ENCODE results near the gene AKTIP.

AKTIP gene

GRCh38 chr16:53458635-53459034 lies 44.4 kb downstream of the AKTIP start:
- Histone ChIP-seq H3K23ac (ENCODE audit: low read length in 2 of 2) (no peak overlapping the region), H3K14ac (ENCODE audit: low read length in 2 of 2) (no peak overlapping the region), H2BK120ac (ENCODE audit: low read depth, low read length) (no peak overlapping the region), H2BK15ac (ENCODE audit: low read depth, poor library complexity, severe bottlenecking) (no peak overlapping the region), H3K18ac (ENCODE audit: low read depth in 1 of 2, low read length in 2 of 2) (no peak overlapping the region), H2AK5ac (ENCODE audit: low read length, severe bottlenecking) (no peak overlapping the region), H3K27ac (ENCODE audit: low read length, poor library complexity, severe bottlenecking) (no peak overlapping the region), H3K27me3 (ENCODE audit: control insufficient read depth in 1 of 2, insufficient read depth in 1 of 2, low read length in 2 of 2) (no peaks in the 10 kb centered on the region), H3K36me3 (ENCODE audit: control insufficient read depth in 1 of 2, insufficient read depth in 2 of 2, low read depth in 1 of 2, low read length in 2 of 2) (peaks cover 13 to 85% of the 10 kb centered on the region in 2 experiments), H2BK12ac (ENCODE audit: low read length in 2 of 2) (no peak overlapping the region), H4K8ac (ENCODE audit: low read length) (no peak overlapping the region), H3K4ac (ENCODE audit: low read depth in 1 of 2, low read length in 2 of 2) (no peak overlapping the region), H4K91ac (ENCODE audit: low read length) (no peak overlapping the region), H3K79me1 (replicated peaks; ENCODE audit: low read length, poor library complexity, severe bottlenecking) (peaks cover 2% of the 10 kb centered on the region), H3K9me3 (ENCODE audit: control insufficient read depth, low read length) (no peaks in the 10 kb centered on the region), H2BK5ac (ENCODE audit: low read depth, low read length, poor library complexity, severe bottlenecking) (no peak overlapping the region), H3K4me1 (ENCODE audit: control insufficient read depth, insufficient read depth, low read depth, low read length) (no peaks in the 10 kb centered on the region), H2AFZ (ENCODE audit: low read depth, low read length) (no peak overlapping the region), H3K4me2 (ENCODE audit: low read length, poor library complexity, severe bottlenecking) (no peak overlapping the region), H3K4me3 (ENCODE audit: insufficient read depth in 1 of 2, low read depth in 1 of 2, low read length in 2 of 2) (no peak overlapping the region), H3K9ac (ENCODE audit: low read length) (no peak overlapping the region)
- no peak for DNase-seq
- 87% methylated on average over 7 of the region's 8 CpGs for WGBS

GRCh38 chr16:53457670-53458069 lies 45.3 kb downstream of the AKTIP start:
- DNase-seq: no peak
- H2BK12ac ChIP-seq (ENCODE audit: low read length in 2 of 2): no peak overlapping the region
- H3K27me3 ChIP-seq (ENCODE audit: control insufficient read depth in 1 of 2, insufficient read depth in 1 of 2, low read length in 2 of 2): no peaks in the 10 kb centered on the region
- no peak overlapping the region for H3K4me2 ChIP-seq (ENCODE audit: low read length, poor library complexity, severe bottlenecking)
- 100% methylated on average over 1 of the region's 2 CpGs for WGBS
- no peak overlapping the region for H3K23ac ChIP-seq (ENCODE audit: low read length in 2 of 2)
- no peak overlapping the region for H3K18ac ChIP-seq (ENCODE audit: low read depth in 1 of 2, low read length in 2 of 2)
- no peak overlapping the region for H3K4ac ChIP-seq (ENCODE audit: low read depth in 1 of 2, low read length in 2 of 2)
- no peak overlapping the region for H3K27ac ChIP-seq (ENCODE audit: low read length, poor library complexity, severe bottlenecking)
- H2BK5ac ChIP-seq (ENCODE audit: low read depth, low read length, poor library complexity, severe bottlenecking): no peak overlapping the region
- H3K9ac ChIP-seq (ENCODE audit: low read length): no peak overlapping the region
- H3K4me1 ChIP-seq (ENCODE audit: control insufficient read depth, insufficient read depth, low read depth, low read length): no peaks in the 10 kb centered on the region
- no peak overlapping the region for H2BK15ac ChIP-seq (ENCODE audit: low read depth, poor library complexity, severe bottlenecking)
- H2AK5ac ChIP-seq (ENCODE audit: low read length, severe bottlenecking): no peak overlapping the region
- no peaks in the 10 kb centered on the region for H3K9me3 ChIP-seq (ENCODE audit: control insufficient read depth, low read length)
- H4K91ac ChIP-seq (ENCODE audit: low read length): no peak overlapping the region
- H3K36me3 ChIP-seq (ENCODE audit: control insufficient read depth in 1 of 2, insufficient read depth in 2 of 2, low read depth in 1 of 2, low read length in 2 of 2): peaks cover 9 to 88% of the 10 kb centered on the region in 2 experiments
- no peak overlapping the region for H3K14ac ChIP-seq (ENCODE audit: low read length in 2 of 2)
- no peak overlapping the region for H4K8ac ChIP-seq (ENCODE audit: low read length)
- H3K79me1 ChIP-seq (replicated peaks; ENCODE audit: low read length, poor library complexity, severe bottlenecking): no peaks in the 10 kb centered on the region
- H2AFZ ChIP-seq (ENCODE audit: low read depth, low read length): no peak overlapping the region
- H3K4me3 ChIP-seq (ENCODE audit: insufficient read depth in 1 of 2, low read depth in 1 of 2, low read length in 2 of 2): no peak overlapping the region
- no peak overlapping the region for H2BK120ac ChIP-seq (ENCODE audit: low read depth, low read length)

- Histone ChIP-seq H3K4me2 (ENCODE audit: low read length, poor library complexity, severe bottlenecking) (no peak overlapping the region), H3K4me3 (ENCODE audit: insufficient read depth in 1 of 2, low read depth in 1 of 2, low read length in 2 of 2) (no peak overlapping the region), H2AK5ac (ENCODE audit: low read length, severe bottlenecking) (no peak overlapping the region), H2BK12ac (ENCODE audit: low read length in 2 of 2) (no peak overlapping the region), H3K27ac (ENCODE audit: low read length, poor library complexity, severe bottlenecking) (no peak overlapping the region), H3K36me3 (ENCODE audit: control insufficient read depth in 1 of 2, insufficient read depth in 2 of 2, low read depth in 1 of 2, low read length in 2 of 2) (peaks cover 9 to 88% of the 10 kb centered on the region in 2 experiments), H2BK5ac (ENCODE audit: low read depth, low read length, poor library complexity, severe bottlenecking) (no peak overlapping the region), H3K27me3 (ENCODE audit: control insufficient read depth in 1 of 2, insufficient read depth in 1 of 2, low read length in 2 of 2) (no peaks in the 10 kb centered on the region), H3K79me1 (replicated peaks; ENCODE audit: low read length, poor library complexity, severe bottlenecking) (no peaks in the 10 kb centered on the region), H4K8ac (ENCODE audit: low read length) (no peak overlapping the region), H2BK120ac (ENCODE audit: low read depth, low read length) (no peak overlapping the region), H3K23ac (ENCODE audit: low read length in 2 of 2) (no peak overlapping the region), H3K4ac (ENCODE audit: low read depth in 1 of 2, low read length in 2 of 2) (no peak overlapping the region), H4K91ac (ENCODE audit: low read length) (no peak overlapping the region), H3K4me1 (ENCODE audit: control insufficient read depth, insufficient read depth, low read depth, low read length) (no peaks in the 10 kb centered on the region), H3K18ac (ENCODE audit: low read depth in 1 of 2, low read length in 2 of 2) (no peak overlapping the region), H2BK15ac (ENCODE audit: low read depth, poor library complexity, severe bottlenecking) (no peak overlapping the region), H2AFZ (ENCODE audit: low read depth, low read length) (no peak overlapping the region), H3K9me3 (ENCODE audit: control insufficient read depth, low read length) (no peaks in the 10 kb centered on the region), H3K14ac (ENCODE audit: low read length in 2 of 2) (no peak overlapping the region), H3K9ac (ENCODE audit: low read length) (no peak overlapping the region)
- DNase-seq: no peak
- 96% methylated on average over 1 of the region's 2 CpGs for WGBS
Measured at GRCh38 chr16:53456625-53457024, 46.4 kb downstream of the AKTIP start.

- no peak overlapping the region for H2BK12ac ChIP-seq (ENCODE audit: low read length in 2 of 2)
- H3K4me1 ChIP-seq (ENCODE audit: control insufficient read depth, insufficient read depth, low read depth, low read length): no peaks in the 10 kb centered on the region
Measured at GRCh38 chr16:53453928-53454327, 49.1 kb downstream of the AKTIP start.

More at GRCh38 chr16:53453928-53454327, 49.1 kb downstream of the AKTIP start:
- H3K4me2 ChIP-seq (ENCODE audit: low read length, poor library complexity, severe bottlenecking): no peak overlapping the region
- no peak overlapping the region for H3K27ac ChIP-seq (ENCODE audit: low read length, poor library complexity, severe bottlenecking)
- no peak overlapping the region for H2AK5ac ChIP-seq (ENCODE audit: low read length, severe bottlenecking)
- H3K4ac ChIP-seq (ENCODE audit: low read depth in 1 of 2, low read length in 2 of 2): no peak overlapping the region
- no peak overlapping the region for H4K8ac ChIP-seq (ENCODE audit: low read length)
- H3K14ac ChIP-seq (ENCODE audit: low read length in 2 of 2): no peak overlapping the region
- H3K18ac ChIP-seq (ENCODE audit: low read depth in 1 of 2, low read length in 2 of 2): no peak overlapping the region
- peaks cover 1% of the 10 kb centered on the region for H3K79me1 ChIP-seq (replicated peaks; ENCODE audit: low read length, poor library complexity, severe bottlenecking)
- no peak overlapping the region for H2AFZ ChIP-seq (ENCODE audit: low read depth, low read length)
- H3K9me3 ChIP-seq (ENCODE audit: control insufficient read depth, low read length): no peaks in the 10 kb centered on the region
- no peak overlapping the region for H2BK5ac ChIP-seq (ENCODE audit: low read depth, low read length, poor library complexity, severe bottlenecking)
- no peak overlapping the region for H3K9ac ChIP-seq (ENCODE audit: low read length)
- H2BK15ac ChIP-seq (ENCODE audit: low read depth, poor library complexity, severe bottlenecking): no peak overlapping the region
- H3K27me3 ChIP-seq (ENCODE audit: control insufficient read depth in 1 of 2, insufficient read depth in 1 of 2, low read length in 2 of 2): no peaks in the 10 kb centered on the region
- DNase-seq: no peak
- peaks cover 9 to 81% of the 10 kb centered on the region in 2 experiments for H3K36me3 ChIP-seq (ENCODE audit: control insufficient read depth in 1 of 2, insufficient read depth in 2 of 2, low read depth in 1 of 2, low read length in 2 of 2)
- no peak overlapping the region for H3K23ac ChIP-seq (ENCODE audit: low read length in 2 of 2)
- 97% methylated on average over 5 of the region's 5 CpGs for WGBS
- H2BK120ac ChIP-seq (ENCODE audit: low read depth, low read length): no peak overlapping the region
- no peak overlapping the region for H3K4me3 ChIP-seq (ENCODE audit: insufficient read depth in 1 of 2, low read depth in 1 of 2, low read length in 2 of 2)
- H4K91ac ChIP-seq (ENCODE audit: low read length): no peak overlapping the region

All from mesenchymal stem cell (in vitro differentiated cells and primary cell).